Small intestine (tissue), 7 donors: ENCODE data around the gene JDP2. TPM values are rescaled to one million over a fixed set of nuclear protein-coding genes. Genes with fewer than 3 reads are reported as not detected.

Experiments
- DNase-seq, 2 donors: peaks; one replicate each; pipeline versions ENCODE4 v3.0.0 to v3.0.0-alpha.2; 2013
- FAIRE-seq: peaks from 2 replicates; lab custom pipeline; 2012; peaks lifted over from hg19 to GRCh38; lab: Jason Lieb, UNC
- H3K27ac ChIP-seq, 3 donors: one replicate each; pipeline ENCODE4 v1.5.1; 2013; ENCODE audit warnings: low read length in 2 of 3, mild to moderate bottlenecking in 2 of 3, control low read depth in 1 of 3, inconsistent platforms in 1 of 3, low read depth in 1 of 3, moderate library complexity in 1 of 3
- H3K27me3 ChIP-seq, 3 donors: one replicate each; pipeline ENCODE4 v1.6.1; 2013; ENCODE audit warnings: low read length in 3 of 3, inconsistent platforms in 1 of 3; ENCODE audit not compliant: control insufficient read depth in 3 of 3, insufficient read depth in 3 of 3
- H3K36me3 ChIP-seq, 3 donors: one replicate each; pipeline ENCODE4 v1.6.1; 2013; ENCODE audit warnings: low read length in 3 of 3, inconsistent platforms in 1 of 3, low read depth in 1 of 3, mild to moderate bottlenecking in 1 of 3, moderate library complexity in 1 of 3; ENCODE audit not compliant: control insufficient read depth in 3 of 3, insufficient read depth in 2 of 3
- H3K4me1 ChIP-seq, 3 donors: one replicate each; pipeline ENCODE4 v1.6.1; 2013; ENCODE audit warnings: low read length in 2 of 3, inconsistent platforms in 1 of 3, low read depth in 1 of 3, mild to moderate bottlenecking in 1 of 3, moderate library complexity in 1 of 3; ENCODE audit not compliant: control insufficient read depth in 3 of 3, insufficient read depth in 2 of 3
- H3K4me3 ChIP-seq, 3 donors: one replicate each; pipeline ENCODE4 v1.5.1; 2013; ENCODE audit warnings: low read length in 3 of 3, control low read depth in 1 of 3, inconsistent platforms in 1 of 3, low read depth in 1 of 3, mild to moderate bottlenecking in 1 of 3, moderate library complexity in 1 of 3
- H3K9me3 ChIP-seq, 2 donors: one replicate each; pipeline ENCODE4 v1.6.1; 2013; ENCODE audit warnings: low read depth in 1 of 2, low read length in 1 of 2; ENCODE audit not compliant: control insufficient read depth in 2 of 2, insufficient read depth in 1 of 2
- WGBS, 3 donors: extraction: QIAGEN DNeasy Blood & Tissue Kit; methylation state at CpG; one replicate each; pipeline ENCODE4 v1.1.7; 2013; 5-methylcytosine and 5-hydroxymethylcytosine counted together
- polyA plus RNA-seq, 4 donors: library from polyadenylated mRNA; stranded (reverse) in 3 of 4; unstranded in 1 of 4; fragments of 200-250 nt in 3 of 4; fragments of 120-200 nt in 1 of 4; gene quantifications; one replicate each; pipeline versions ENCODE4 v1.2.1 to v1.2.3, GENCODE V29; 2013
- donor health status: healthy with polysubstance abuse.
- donor health status: control.
- donor health status: control.
- donor health status: Bipolar disorder and iron deficiency.
- donor health status: healthy.

The JDP2 gene
- polyA plus RNA-seq, 4 donors, result 26.1 to 45.6 (median 42.2) TPM

DNA sequence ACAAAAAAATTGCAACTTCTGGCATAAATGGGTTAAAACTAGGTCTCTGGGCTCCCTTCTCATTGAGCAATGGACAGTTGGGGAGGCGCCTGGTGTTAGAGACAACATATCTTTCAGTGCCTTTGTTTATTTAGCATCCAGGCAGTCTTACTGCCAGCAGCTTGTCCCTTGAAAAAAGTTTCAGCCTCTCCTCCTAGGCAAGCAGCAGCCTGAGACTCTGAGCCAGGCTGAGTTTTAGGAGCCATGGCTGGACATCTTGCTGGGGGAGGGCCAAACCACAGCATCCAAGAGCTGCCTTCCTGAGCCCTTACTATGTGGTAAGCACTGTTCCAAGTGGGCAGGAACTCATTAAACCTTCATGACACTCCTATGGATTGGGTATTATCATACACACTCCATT lies 10.1 kb upstream of the JDP2 start:
- no peaks in the 10 kb centered on the region for H3K27me3 ChIP-seq
- no peaks in the 10 kb centered on the region for H3K36me3 ChIP-seq
- FAIRE-seq (no peak), DNase-seq (no peak)
- H3K4me3 ChIP-seq, result no peak overlapping the region
- H3K9me3 ChIP-seq, result no peaks in the 10 kb centered on the region
- H3K4me1 ChIP-seq, result peaks cover 0 to 7% (median 5%) of the 10 kb centered on the region in 3 donors
- WGBS, 3 donors, result 22 to 58% (median 38%) methylated on average over 1 of the region's 1 CpG
- no peak overlapping the region for H3K27ac ChIP-seq

DNA sequence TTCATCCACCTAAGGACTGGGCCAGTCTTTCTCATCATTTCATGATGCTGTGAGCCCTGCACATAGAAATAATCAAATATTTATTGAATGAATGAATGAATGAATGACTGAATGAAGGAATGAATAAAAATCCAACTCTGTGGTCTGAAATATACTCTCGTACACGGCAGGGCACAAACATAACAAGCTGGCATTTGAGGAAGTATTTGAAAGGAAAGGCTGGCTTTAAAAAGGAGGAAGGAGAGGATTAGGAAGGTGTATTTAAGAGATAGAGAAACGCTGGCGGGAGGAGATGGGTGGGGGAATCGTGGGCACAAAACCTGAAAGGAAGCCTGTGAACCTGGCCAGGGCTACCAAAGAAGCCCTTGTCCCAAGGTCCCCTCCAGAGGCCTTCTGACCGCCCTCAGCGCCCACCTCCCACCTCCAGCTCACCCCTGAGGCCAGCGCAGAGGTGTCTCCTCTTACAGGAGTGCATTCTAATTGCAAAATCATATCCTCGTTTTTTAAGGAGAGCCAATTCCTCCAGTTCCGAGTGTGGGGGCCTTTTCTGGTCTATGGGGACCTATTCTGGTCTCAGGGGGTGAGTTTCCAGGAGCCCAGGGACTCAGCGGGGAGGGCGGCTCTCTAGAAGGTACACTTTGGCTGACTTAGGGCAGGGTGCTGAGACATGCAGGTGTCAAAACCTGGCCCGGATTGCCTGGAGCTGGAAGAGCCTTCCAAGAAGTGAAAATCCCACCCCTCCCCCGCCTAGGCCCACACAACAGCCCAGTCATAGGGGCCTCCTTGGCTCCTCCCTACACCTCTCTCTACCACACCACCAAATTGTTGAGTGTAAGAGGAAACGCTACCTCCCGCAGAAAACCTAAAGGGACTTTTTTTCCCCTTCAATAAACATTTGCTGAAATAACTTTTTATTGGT lies 8.7 kb upstream of the JDP2 start:
- peak; percentile 73 to 76 for DNase-seq
- WGBS, 3 donors, result 16 to 40% (median 24%) methylated on average over 16 of the region's 16 CpGs
- Histone ChIP-seq H3K9me3 (no peaks in the 10 kb centered on the region), H3K27ac (peak overlapping the region in 1 of 3 donors; percentile 12), H3K4me3 (peak overlapping the region in 2 of 3 donors; percentile 16 to 28), H3K36me3 (no peaks in the 10 kb centered on the region), H3K4me1 (peaks cover 0 to 7% (median 5%) of the 10 kb centered on the region in 3 donors), H3K27me3 (no peaks in the 10 kb centered on the region)
- FAIRE-seq, result no peak

DNA sequence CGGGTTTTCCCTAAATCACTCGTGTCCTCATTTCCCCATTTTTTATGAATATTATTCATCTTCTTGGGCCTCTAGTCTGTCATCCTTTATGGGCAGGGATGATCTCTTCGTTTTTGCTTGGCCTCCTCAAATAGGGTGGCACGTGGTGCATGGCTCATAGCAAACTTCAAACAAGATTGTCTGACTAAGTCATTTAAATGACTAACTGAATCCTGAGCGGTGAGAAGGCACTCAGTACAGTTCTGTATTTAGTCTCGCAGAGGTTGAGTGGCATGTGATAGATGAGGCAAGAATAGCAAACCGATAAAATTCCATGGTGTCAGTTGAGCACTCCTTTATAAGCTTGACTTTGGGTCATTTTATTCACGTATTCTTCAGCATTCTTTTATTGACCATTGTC lies 5.7 kb upstream of the JDP2 start:
- no peak for FAIRE-seq
- Histone ChIP-seq H3K36me3 (no peaks in the 10 kb centered on the region), H3K27me3 (peaks cover 0 to 6% (median 0%) of the 10 kb centered on the region in 3 donors), H3K27ac (no peak overlapping the region), H3K4me1 (peaks cover 0 to 11% (median 8%) of the 10 kb centered on the region in 3 donors), H3K9me3 (no peaks in the 10 kb centered on the region), H3K4me3 (no peak overlapping the region)
- WGBS, 3 donors, result 80 to 83% (median 80%) methylated on average over 8 of the region's 8 CpGs
- no peak for DNase-seq

DNA sequence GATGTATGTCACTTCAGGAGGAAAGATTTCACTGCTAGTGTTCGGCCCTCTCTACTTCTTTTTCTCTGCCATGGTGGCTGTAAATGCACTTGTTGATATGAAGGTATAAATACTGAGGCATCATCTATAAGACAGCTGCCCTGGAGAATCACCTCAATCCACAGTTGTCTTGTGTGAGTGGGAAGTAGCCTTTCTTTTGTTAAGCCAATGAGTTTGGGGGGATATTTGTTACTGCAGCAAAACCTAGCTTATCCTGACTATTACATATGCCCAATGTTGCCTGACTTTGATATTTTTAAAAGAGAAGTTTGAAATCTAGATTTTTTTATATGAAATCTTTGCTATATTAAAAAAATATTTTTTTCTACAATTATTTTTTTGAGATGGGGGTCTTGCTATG lies 3.3 kb upstream of the JDP2 start:
- Histone ChIP-seq H3K36me3 (no peaks in the 10 kb centered on the region), H3K27me3 (peaks cover 0 to 15% (median 0%) of the 10 kb centered on the region in 3 donors), H3K4me1 (peaks cover 0 to 13% (median 5%) of the 10 kb centered on the region in 3 donors), H3K4me3 (no peak overlapping the region), H3K9me3 (no peaks in the 10 kb centered on the region), H3K27ac (no peak overlapping the region)
- DNase-seq (no peak), FAIRE-seq (no peak)
- whole genome bisulfite sequencing, 3 donors, result 98 to 100% (median 100%) methylated on average over 1 of the region's 1 CpG

DNA sequence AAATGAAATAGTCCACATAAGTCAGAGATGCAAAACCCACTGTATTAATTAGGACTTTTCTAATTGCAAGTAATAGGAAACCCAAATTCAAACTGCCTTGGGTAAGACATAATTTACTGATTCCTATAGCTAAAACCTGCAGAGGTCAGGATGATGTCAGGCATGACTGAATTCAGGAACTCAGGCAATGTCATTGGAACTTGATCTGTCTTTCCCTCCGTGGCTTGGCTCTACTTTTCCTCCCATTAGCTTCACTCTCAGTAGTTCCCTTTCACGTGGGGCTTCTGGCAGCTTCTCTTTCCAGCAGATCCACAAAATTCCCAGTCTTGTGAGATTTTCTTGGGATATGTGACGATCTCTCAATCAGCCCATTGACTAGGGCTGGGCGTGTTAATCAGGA lies 2.4 kb upstream of the JDP2 start:
- Histone ChIP-seq H3K36me3 (no peaks in the 10 kb centered on the region), H3K27ac (no peak overlapping the region), H3K4me3 (no peak overlapping the region), H3K9me3 (no peaks in the 10 kb centered on the region), H3K4me1 (peaks cover 0 to 20% (median 5%) of the 10 kb centered on the region in 3 donors), H3K27me3 (peaks cover 0 to 15% (median 0%) of the 10 kb centered on the region in 3 donors)
- FAIRE-seq (no peak), DNase-seq (no peak)
- WGBS, 3 donors, result 80 to 83% (median 80%) methylated on average over 4 of the region's 4 CpGs

DNA sequence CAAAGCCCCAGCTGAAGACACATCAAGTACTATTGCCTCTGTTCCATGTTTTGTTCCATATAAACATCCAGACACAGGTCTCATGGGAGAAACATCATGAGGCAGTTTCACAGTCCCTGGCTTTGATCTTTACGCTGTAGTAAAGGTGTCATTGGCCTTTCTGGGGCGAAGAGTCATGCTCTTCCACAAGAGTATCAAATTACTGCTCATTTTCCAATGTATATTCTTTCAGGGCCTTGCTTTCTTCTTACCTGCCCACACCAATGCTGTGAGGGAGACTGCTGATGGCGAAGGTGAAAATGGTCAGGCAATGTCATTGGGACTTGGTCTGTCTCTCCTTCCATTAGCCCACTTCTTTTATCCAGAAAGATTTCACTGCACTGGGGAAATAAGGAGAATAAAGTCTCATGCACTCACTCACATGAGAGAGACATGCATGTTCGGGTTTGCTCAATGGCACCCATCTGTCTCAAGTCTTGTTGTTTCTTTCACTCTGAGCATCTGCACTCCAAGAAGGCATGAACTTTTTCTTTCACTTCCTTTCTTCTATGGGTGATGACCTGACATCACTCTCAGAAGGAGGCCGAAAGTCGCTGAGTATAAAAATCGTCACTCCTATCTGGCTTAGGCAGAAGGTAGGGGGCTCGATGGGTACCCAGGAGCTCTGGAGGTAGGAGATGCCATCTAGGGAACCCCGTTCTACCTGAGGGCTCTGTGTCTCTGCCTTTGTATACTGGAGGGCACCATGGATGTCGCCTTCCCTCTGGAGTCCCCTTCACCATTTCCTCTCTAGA lies 1.3 kb upstream of the JDP2 start:
- WGBS, 3 donors, result 82 to 85% (median 85%) methylated on average over 10 of the region's 10 CpGs
- peaks cover 0 to 25% (median 5%) of the 10 kb centered on the region in 3 donors for H3K4me1 ChIP-seq
- FAIRE-seq, result no peak

DNA sequence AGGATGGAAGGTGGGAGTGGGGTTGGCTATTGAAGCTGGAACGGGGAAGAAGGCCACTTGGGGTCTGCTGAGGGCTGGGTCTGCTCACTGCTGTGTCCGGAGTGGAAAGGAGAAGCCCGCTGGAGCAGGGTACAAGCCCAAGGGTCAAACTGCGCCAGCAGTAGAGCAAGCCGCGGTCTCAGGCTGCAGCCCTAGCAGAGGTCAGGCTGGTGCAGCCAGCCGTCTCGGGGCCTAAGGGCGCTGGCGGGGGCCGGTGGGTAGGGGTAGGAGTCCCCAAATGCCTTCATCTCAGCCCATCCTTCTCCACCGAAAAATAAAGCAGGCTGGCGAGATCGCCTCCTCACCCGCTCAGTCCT lies 718 bp upstream of the JDP2 start:
- Histone ChIP-seq H3K27me3 (peaks cover 0 to 15% (median 0%) of the 10 kb centered on the region in 3 donors), H3K4me3 (peak overlapping the region; percentile 53 to 78 (median 58)), H3K4me1 (peaks cover 0 to 30% (median 5%) of the 10 kb centered on the region in 3 donors), H3K27ac (peak overlapping the region; percentile 77 to 94 (median 86)), H3K36me3 (peaks cover 0 to 3% (median 0%) of the 10 kb centered on the region in 3 donors), H3K9me3 (peaks cover 0 to under 1% of the 10 kb centered on the region in 2 donors)
- DNase-seq, result peak in 1 of 2 donors; percentile 33
- FAIRE-seq, result no peak
- 12 to 34% (median 25%) methylated on average over 15 of the region's 15 CpGs for WGBS, 3 donors

More for the DNA sequence above, 1.3 kb upstream of the JDP2 start:
- Histone ChIP-seq H3K27ac (peak overlapping the region; percentile 77 to 94 (median 86)), H3K36me3 (no peaks in the 10 kb centered on the region), H3K9me3 (no peaks in the 10 kb centered on the region), H3K4me3 (peak overlapping the region; percentile 53 to 78 (median 58)), H3K27me3 (peaks cover 0 to 15% (median 0%) of the 10 kb centered on the region in 3 donors)
- no peak for DNase-seq
